H9 (cell line): ENCODE measurements around the gene UQCC2. TPM values are rescaled to one million over a fixed set of nuclear protein-coding genes. Genes with fewer than 3 reads are reported as not detected.

Experiments used
- DNase-seq: peaks from one replicate; pipeline ENCODE4 v3.0.0-alpha.2; 2017
- H2AFZ ChIP-seq: one replicate; pipeline ENCODE4 v1.6.1; 2013; ENCODE audit warnings: mild to moderate bottlenecking, low read length, control low read depth, moderate library complexity
- H2AK5ac ChIP-seq: 2 replicates; pipeline ENCODE4 v1.6.1; 2013; ENCODE audit warnings: low read length, control low read depth, mixed read lengths; ENCODE audit not compliant: insufficient read length
- H2BK120ac ChIP-seq: one replicate; pipeline ENCODE4 v1.6.1; 2013; ENCODE audit warnings: low read depth, mild to moderate bottlenecking, low read length, control low read depth, inconsistent platforms; ENCODE audit not compliant: poor library complexity, severe bottlenecking
- H2BK12ac ChIP-seq: 2 replicates; pipeline ENCODE4 v1.6.1; 2013; ENCODE audit warnings: low read length, control low read depth, mixed read lengths, low read depth; ENCODE audit not compliant: insufficient read length
- H2BK15ac ChIP-seq: 2 replicates; pipeline ENCODE4 v1.6.1; 2013; ENCODE audit warnings: low read depth, low read length, control low read depth
- H2BK20ac ChIP-seq: one replicate; pipeline ENCODE4 v1.6.1; 2013; ENCODE audit warnings: low read depth, mild to moderate bottlenecking, low read length, control low read depth, inconsistent platforms; ENCODE audit not compliant: poor library complexity, severe bottlenecking
- H2BK5ac ChIP-seq: 2 replicates; pipeline ENCODE4 v1.6.1; 2013; ENCODE audit warnings: low read length, control low read depth, mixed read lengths; ENCODE audit not compliant: insufficient read length
- H3K14ac ChIP-seq: 2 replicates; pipeline ENCODE4 v1.6.1; 2013; ENCODE audit warnings: low read length, control low read depth; ENCODE audit not compliant: insufficient read depth
- H3K18ac ChIP-seq: 2 replicates; pipeline ENCODE4 v1.6.1; 2013; ENCODE audit warnings: low read depth, mild to moderate bottlenecking, mixed read lengths, low read length, control low read depth; ENCODE audit not compliant: insufficient read length
- H3K23ac ChIP-seq: 2 replicates; pipeline ENCODE4 v1.6.1; 2013; ENCODE audit warnings: low read length, control low read depth, mixed read lengths, low read depth; ENCODE audit not compliant: insufficient read length
- H3K23me2 ChIP-seq: 2 replicates; pipeline ENCODE4 v1.6.1; 2013; ENCODE audit warnings: low read depth, mild to moderate bottlenecking, mixed read lengths, low read length, control low read depth; ENCODE audit not compliant: insufficient read length, poor library complexity, severe bottlenecking
- H3K27ac ChIP-seq: 2 replicates; pipeline ENCODE4 v1.5.1; 2013; ENCODE audit warnings: low read length, control low read depth, mixed read lengths, low read depth; ENCODE audit not compliant: insufficient read length
- H3K27me3 ChIP-seq: 2 replicates; pipeline ENCODE4 v1.6.1; 2013; ENCODE audit warnings: low read length, control low read depth, inconsistent platforms; ENCODE audit not compliant: insufficient read depth
- H3K4ac ChIP-seq: 2 replicates; pipeline ENCODE4 v1.6.1; 2013; ENCODE audit warnings: low read depth, mild to moderate bottlenecking, control low read depth, inconsistent platforms, low read length, moderate library complexity
- H3K4me1 ChIP-seq: 2 replicates; pipeline ENCODE4 v1.6.1; 2013; ENCODE audit warnings: low read length, control low read depth, inconsistent platforms; ENCODE audit not compliant: insufficient read depth
- H3K4me2 ChIP-seq: 2 replicates; pipeline ENCODE4 v1.6.1; 2013; ENCODE audit warnings: low read length, control low read depth, mixed read lengths; ENCODE audit not compliant: insufficient read length, insufficient read depth
- H3K56ac ChIP-seq: 2 replicates; pipeline ENCODE4 v1.6.1; 2013; ENCODE audit warnings: low read depth, mild to moderate bottlenecking, mixed read lengths, low read length, control low read depth; ENCODE audit not compliant: insufficient read length
- H3K79me1 ChIP-seq: 2 replicates; pipeline ENCODE4 v1.6.1; 2013; ENCODE audit warnings: low read depth, mild to moderate bottlenecking, moderate library complexity, low read length, control low read depth, inconsistent platforms; ENCODE audit not compliant: insufficient read depth, poor library complexity, severe bottlenecking
- H3K79me2 ChIP-seq: 2 replicates; pipeline ENCODE4 v1.6.1; 2013; ENCODE audit warnings: low read length, control low read depth, inconsistent platforms; ENCODE audit not compliant: insufficient read depth
- H3K9ac ChIP-seq: 2 replicates; pipeline ENCODE4 v1.6.1; 2013; ENCODE audit warnings: low read length, control low read depth, mixed read lengths; ENCODE audit not compliant: insufficient read length; ENCODE audit errors: extremely low read depth
- H3K9me3 ChIP-seq: one replicate; pipeline ENCODE4 v1.6.1; 2013; ENCODE audit warnings: low read depth, low read length, inconsistent platforms; ENCODE audit not compliant: control insufficient read depth
- H3T11ph ChIP-seq: one replicate; pipeline ENCODE4 v1.6.1; 2013; ENCODE audit warnings: mild to moderate bottlenecking, low read length, control low read depth, inconsistent platforms
- H4K20me1 ChIP-seq: one replicate; pipeline ENCODE4 v1.6.1; 2013; ENCODE audit not compliant: control insufficient read depth, insufficient read length, insufficient read depth
- H4K5ac ChIP-seq: 2 replicates; pipeline ENCODE4 v1.6.1; 2013; ENCODE audit warnings: low read depth, mild to moderate bottlenecking, mixed read lengths, low read length, control low read depth; ENCODE audit not compliant: insufficient read length
- H4K8ac ChIP-seq: replicated peaks from 2 replicates; pipeline ENCODE4 v1.6.1; 2013; ENCODE audit warnings: low read length, control low read depth, mixed read lengths, low read depth; ENCODE audit not compliant: insufficient read length
- H4K91ac ChIP-seq: 2 replicates; pipeline ENCODE4 v1.6.1; 2013; ENCODE audit warnings: low read depth, mild to moderate bottlenecking, moderate library complexity, mixed read lengths, low read length, control low read depth; ENCODE audit not compliant: insufficient read length
- H3K27ac Mint-ChIP-seq, 3 experiments: 2 replicates in 2 of 3; 3 replicates in 1 of 3; pipeline ENCODE4 v1.8.0; 2020 to 2021; ENCODE audit warnings: mixed read lengths in 3 of 3, mild to moderate bottlenecking in 1 of 3, moderate library complexity in 1 of 3
- H3K27me3 Mint-ChIP-seq: 2 replicates; pipeline ENCODE4 v1.8.0; 2021; ENCODE audit warnings: low read depth, mild to moderate bottlenecking, moderate library complexity, mixed read lengths
- H3K36me3 Mint-ChIP-seq, 3 experiments: 2 replicates in 2 of 3; 3 replicates in 1 of 3; pipeline ENCODE4 v1.8.0; 2020 to 2021; ENCODE audit warnings: low read depth in 3 of 3, mixed read lengths in 3 of 3; ENCODE audit not compliant: insufficient read depth in 1 of 3
- H3K4me1 Mint-ChIP-seq, 2 experiments: 2 replicates each; pipeline ENCODE4 v1.8.0; 2020; ENCODE audit warnings: mixed read lengths in 2 of 2
- H3K4me3 Mint-ChIP-seq, 2 experiments: 2 replicates in 1 of 2; 3 replicates in 1 of 2; pipeline ENCODE4 v1.8.0; 2020 to 2021; ENCODE audit warnings: mild to moderate bottlenecking in 2 of 2, mixed read lengths in 2 of 2, moderate library complexity in 1 of 2
- H3K9me3 Mint-ChIP-seq, 2 experiments: 2 replicates in 1 of 2; 3 replicates in 1 of 2; pipeline ENCODE4 v1.8.0; 2020; ENCODE audit warnings: mild to moderate bottlenecking in 2 of 2, mixed read lengths in 2 of 2, moderate library complexity in 1 of 2
- WGBS: extraction: QIAGEN DNeasy Blood & Tissue Kit; methylation state at CpG from one replicate; pipeline ENCODE4 v1.1.7; 2013; ENCODE audit warnings: missing lambda C conversion rate, low lambda C conversion rate, mixed read lengths; ENCODE audit not compliant: insufficient read length; ENCODE audit errors: extremely low coverage; 5-methylcytosine and 5-hydroxymethylcytosine counted together
- total RNA-seq: library from RNA; stranded (reverse); gene quantifications from 2 replicates; pipeline ENCODE4 v1.2.1, GENCODE V29; 2021
- TF ChIP-seq, protein P1 (sequence below): fragments of 200-600 bp; sonication (generic); conservative IDR thresholded peaks from 3 replicates; pipeline ENCODE4 v1.8.0; 2021; ENCODE audit warnings: antibody characterized with exemption, mild to moderate bottlenecking

The UQCC2 gene
- total RNA-seq, 1 experiment from 2014 or later, result 140 TPM

GRCh38 chr6:33727126-33727525, 15.6 kb upstream of the UQCC2 start:
- H2AFZ ChIP-seq, result no peak overlapping the region
- H3K4ac ChIP-seq, result no peak overlapping the region
- H3K79me1 ChIP-seq, result no peaks in the 10 kb centered on the region
- no peak overlapping the region for H4K8ac ChIP-seq
- H3T11ph ChIP-seq, result no peak overlapping the region
- no peak overlapping the region for H3K4me2 ChIP-seq
- no peaks in the 10 kb centered on the region for H3K79me2 ChIP-seq
- TF ChIP-seq, protein P1, sequence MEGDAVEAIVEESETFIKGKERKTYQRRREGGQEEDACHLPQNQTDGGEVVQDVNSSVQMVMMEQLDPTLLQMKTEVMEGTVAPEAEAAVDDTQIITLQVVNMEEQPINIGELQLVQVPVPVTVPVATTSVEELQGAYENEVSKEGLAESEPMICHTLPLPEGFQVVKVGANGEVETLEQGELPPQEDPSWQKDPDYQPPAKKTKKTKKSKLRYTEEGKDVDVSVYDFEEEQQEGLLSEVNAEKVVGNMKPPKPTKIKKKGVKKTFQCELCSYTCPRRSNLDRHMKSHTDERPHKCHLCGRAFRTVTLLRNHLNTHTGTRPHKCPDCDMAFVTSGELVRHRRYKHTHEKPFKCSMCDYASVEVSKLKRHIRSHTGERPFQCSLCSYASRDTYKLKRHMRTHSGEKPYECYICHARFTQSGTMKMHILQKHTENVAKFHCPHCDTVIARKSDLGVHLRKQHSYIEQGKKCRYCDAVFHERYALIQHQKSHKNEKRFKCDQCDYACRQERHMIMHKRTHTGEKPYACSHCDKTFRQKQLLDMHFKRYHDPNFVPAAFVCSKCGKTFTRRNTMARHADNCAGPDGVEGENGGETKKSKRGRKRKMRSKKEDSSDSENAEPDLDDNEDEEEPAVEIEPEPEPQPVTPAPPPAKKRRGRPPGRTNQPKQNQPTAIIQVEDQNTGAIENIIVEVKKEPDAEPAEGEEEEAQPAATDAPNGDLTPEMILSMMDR, result no peak
- H3K27ac ChIP-seq, result no peak overlapping the region
- no peak overlapping the region for H2BK120ac ChIP-seq
- no peak for DNase-seq
- no peak overlapping the region for H3K27ac Mint-ChIP-seq
- H4K20me1 ChIP-seq, result no peaks in the 10 kb centered on the region
- H2BK15ac ChIP-seq, result no peak overlapping the region
- no peak overlapping the region for H3K9ac ChIP-seq
- no peak overlapping the region for H3K4me3 Mint-ChIP-seq
- H3K4me1 ChIP-seq, result peaks cover 4% of the 10 kb centered on the region; the same call in 1 of the 2 replicates
- H2BK12ac ChIP-seq, result no peak overlapping the region
- no peak overlapping the region for H2BK20ac ChIP-seq
- peaks cover 51% of the 10 kb centered on the region in 2 experiments for H3K4me1 Mint-ChIP-seq
- no peak overlapping the region for H3K14ac ChIP-seq
- H4K91ac ChIP-seq, result no peak overlapping the region
- no CpG with 5 or more reads among the region's 7 CpGs for WGBS
- H2AK5ac ChIP-seq, result no peak overlapping the region
- no peaks in the 10 kb centered on the region for H3K23me2 ChIP-seq
- H4K5ac ChIP-seq, result no peak overlapping the region
- no peaks in the 10 kb centered on the region for H3K9me3 ChIP-seq
- no peak overlapping the region for H3K56ac ChIP-seq
- H2BK5ac ChIP-seq, result no peak overlapping the region
- no peak overlapping the region for H3K18ac ChIP-seq
- no peaks in the 10 kb centered on the region for H3K27me3 ChIP-seq
- peaks cover 21% of the 10 kb centered on the region for H3K27me3 Mint-ChIP-seq
- no peaks in the 10 kb centered on the region for H3K9me3 Mint-ChIP-seq
- H3K23ac ChIP-seq, result no peak overlapping the region
- H3K36me3 Mint-ChIP-seq, result no peaks in the 10 kb centered on the region
